ENCODE data around the gene NOP9. TPM values are rescaled to one million over a fixed set of nuclear protein-coding genes. Genes with fewer than 3 reads are reported as not detected.

Gene NOP9
- total RNA-seq, 1 experiment from 2014 or later: 25.3 TPM

DNA sequence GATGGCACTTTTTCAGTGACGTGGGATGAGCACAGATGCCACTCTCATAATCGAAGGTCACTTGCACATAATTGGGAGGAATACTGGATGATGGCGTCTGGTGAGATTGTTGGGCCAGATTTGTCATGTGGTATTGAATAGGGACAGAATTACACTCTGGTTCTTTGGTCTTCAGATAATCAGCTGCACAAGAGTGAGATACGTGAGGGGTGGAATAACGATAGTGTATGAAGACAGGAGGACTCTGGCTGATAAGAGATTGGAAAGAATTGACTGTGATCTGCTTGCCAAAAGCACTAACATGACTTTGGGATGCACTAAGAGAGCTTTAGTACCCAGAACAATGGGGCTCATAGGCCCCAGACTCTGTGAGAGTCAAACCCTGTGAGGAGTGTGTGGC, 21.2 kb upstream of the NOP9 start:
- POLR2A ChIA-PET: no interaction called here
- in situ Hi-C loops (cut with HindIII; ENCODE audit: low pct_unique_long_range_greater_than_20kb, low sequenced_read_pairs) (no loop called here), intact Hi-C loops (cut with micrococcal nuclease; ENCODE audit: unreplicated experiment) (no loop called here)
- no TSS peak for BruUV-seq (replicated peaks)
- CTCF ChIA-PET: no interaction called here
- Histone ChIP-seq H3K36me3 (ENCODE audit: control insufficient read depth, insufficient read depth, low read length) (no peaks in the 10 kb centered on the region), H3K4me1 (ENCODE audit: control insufficient read depth, insufficient read depth, low read length) (no peaks in the 10 kb centered on the region), H3K27me3 (ENCODE audit: control insufficient read depth, insufficient read depth, low read length) (no peaks in the 10 kb centered on the region), H3K4me3 (ENCODE audit: low read depth in 2 of 2, low read length in 2 of 2) (no peak overlapping the region), H3K27ac (ENCODE audit: low read length) (no peak overlapping the region), H3K9me3 (ENCODE audit: control insufficient read depth, insufficient read depth, low read depth, low read length) (no peaks in the 10 kb centered on the region)
- TF ChIP-seq TCF7L2 (IDR thresholded peaks at IDR 0.05; ENCODE audit: low read depth, low read length) (no peak), SIN3A (IDR thresholded peaks at IDR 0.05; ENCODE audit: borderline replicate concordance, insufficient read depth, low read depth, low read length) (no peak), POLR2AphosphoS5 (IDR thresholded peaks at IDR 0.05; ENCODE audit: low read depth, low read length) (no peak), CTCF (IDR thresholded peaks at IDR 0.05) (no peak)
- TF ChIP-seq, protein P1, sequence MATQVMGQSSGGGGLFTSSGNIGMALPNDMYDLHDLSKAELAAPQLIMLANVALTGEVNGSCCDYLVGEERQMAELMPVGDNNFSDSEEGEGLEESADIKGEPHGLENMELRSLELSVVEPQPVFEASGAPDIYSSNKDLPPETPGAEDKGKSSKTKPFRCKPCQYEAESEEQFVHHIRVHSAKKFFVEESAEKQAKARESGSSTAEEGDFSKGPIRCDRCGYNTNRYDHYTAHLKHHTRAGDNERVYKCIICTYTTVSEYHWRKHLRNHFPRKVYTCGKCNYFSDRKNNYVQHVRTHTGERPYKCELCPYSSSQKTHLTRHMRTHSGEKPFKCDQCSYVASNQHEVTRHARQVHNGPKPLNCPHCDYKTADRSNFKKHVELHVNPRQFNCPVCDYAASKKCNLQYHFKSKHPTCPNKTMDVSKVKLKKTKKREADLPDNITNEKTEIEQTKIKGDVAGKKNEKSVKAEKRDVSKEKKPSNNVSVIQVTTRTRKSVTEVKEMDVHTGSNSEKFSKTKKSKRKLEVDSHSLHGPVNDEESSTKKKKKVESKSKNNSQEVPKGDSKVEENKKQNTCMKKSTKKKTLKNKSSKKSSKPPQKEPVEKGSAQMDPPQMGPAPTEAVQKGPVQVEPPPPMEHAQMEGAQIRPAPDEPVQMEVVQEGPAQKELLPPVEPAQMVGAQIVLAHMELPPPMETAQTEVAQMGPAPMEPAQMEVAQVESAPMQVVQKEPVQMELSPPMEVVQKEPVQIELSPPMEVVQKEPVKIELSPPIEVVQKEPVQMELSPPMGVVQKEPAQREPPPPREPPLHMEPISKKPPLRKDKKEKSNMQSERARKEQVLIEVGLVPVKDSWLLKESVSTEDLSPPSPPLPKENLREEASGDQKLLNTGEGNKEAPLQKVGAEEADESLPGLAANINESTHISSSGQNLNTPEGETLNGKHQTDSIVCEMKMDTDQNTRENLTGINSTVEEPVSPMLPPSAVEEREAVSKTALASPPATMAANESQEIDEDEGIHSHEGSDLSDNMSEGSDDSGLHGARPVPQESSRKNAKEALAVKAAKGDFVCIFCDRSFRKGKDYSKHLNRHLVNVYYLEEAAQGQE (IDR thresholded peaks at IDR 0.05; ENCODE audit: insufficient read depth in 1 of 2, low read depth in 2 of 2, low read length in 1 of 2): no peak
- no peak for ATAC-seq
- no peak for DNase-seq (ENCODE audit: low read depth, low spot score)

- no peaks in the 10 kb centered on the region for H3K27me3 ChIP-seq (ENCODE audit: control insufficient read depth, insufficient read depth, low read length)
- no peak for ATAC-seq
Observed at GRCh38 chr14:24279301-24280186, 20.1 kb upstream of the NOP9 start.

More at GRCh38 chr14:24279301-24280186, 20.1 kb upstream of the NOP9 start:
- no TSS peak for BruUV-seq (replicated peaks)
- no peak for DNase-seq (ENCODE audit: low read depth, low spot score)
- no peaks in the 10 kb centered on the region for H3K4me1 ChIP-seq (ENCODE audit: control insufficient read depth, insufficient read depth, low read length)
- no peaks in the 10 kb centered on the region for H3K9me3 ChIP-seq (ENCODE audit: control insufficient read depth, insufficient read depth, low read depth, low read length)
- H3K36me3 ChIP-seq (ENCODE audit: control insufficient read depth, insufficient read depth, low read length): no peaks in the 10 kb centered on the region
- TF ChIP-seq POLR2AphosphoS5 (IDR thresholded peaks at IDR 0.05; ENCODE audit: low read depth, low read length): no peak
- no peak for TF ChIP-seq CTCF (IDR thresholded peaks at IDR 0.05)
- TF ChIP-seq, protein P1 (IDR thresholded peaks at IDR 0.05; ENCODE audit: insufficient read depth in 1 of 2, low read depth in 2 of 2, low read length in 1 of 2): no peak
- no peak for TF ChIP-seq SIN3A (IDR thresholded peaks at IDR 0.05; ENCODE audit: borderline replicate concordance, insufficient read depth, low read depth, low read length)
- TF ChIP-seq TCF7L2 (IDR thresholded peaks at IDR 0.05; ENCODE audit: low read depth, low read length): no peak
- no peak overlapping the region for H3K4me3 ChIP-seq (ENCODE audit: low read depth in 2 of 2, low read length in 2 of 2)
- POLR2A ChIA-PET: interaction anchor here (0.5 kb wide), 1 partner anchor 638 kb away, joined by 3 read pairs; no protein-coding TSS in a partner anchor
- in situ Hi-C loops (cut with HindIII; ENCODE audit: low pct_unique_long_range_greater_than_20kb, low sequenced_read_pairs) (no loop called here), intact Hi-C loops (cut with micrococcal nuclease; ENCODE audit: unreplicated experiment) (no loop called here)
- H3K27ac ChIP-seq (ENCODE audit: low read length): no peak overlapping the region
- CTCF ChIA-PET: no interaction called here
